PC-9 (cell line): ENCODE results near the gene C20orf202. TPM values are rescaled to one million over a fixed set of nuclear protein-coding genes. Genes with fewer than 3 reads are reported as not detected.

Experiments
- BruUV-seq: library from RNA; stranded (reverse); fragments of 400-500 nt; replicated peaks from 2 replicates; lab custom pipeline; 2021; lab: Mats Ljungman, UMichigan
- CTCF ChIA-PET: fragments of 300-600 bp; sonication (Branson Sonifier 250); formaldehyde crosslinking; loops from one replicate; lab custom pipeline; 2022; ENCODE audit warnings: antibody characterized with exemption; lab: Charles Lee
- POLR2A ChIA-PET: fragments of 300-600 bp; sonication (Branson Sonifier 250); formaldehyde crosslinking; loops from one replicate; lab custom pipeline; 2022; ENCODE audit warnings: antibody characterized with exemption; ENCODE audit not compliant: unreplicated experiment; lab: Charles Lee
- DNase-seq, 2 experiments: peaks; one replicate each; pipeline versions ENCODE4 v3.0.0 to v3.0.0-alpha.2; 2015 to 2022; ENCODE audit warnings: mixed read lengths in 1 of 2
- H2AFZ ChIP-seq: fragments of 200-600 bp; sonication (generic); 2 replicates; pipeline ENCODE4 v1.8.1; 2017; ENCODE audit warnings: antibody characterized with exemption
- H3F3A ChIP-seq: fragments of 200-600 bp; sonication (generic); 2 replicates; pipeline ENCODE4 v1.8.1; 2017; ENCODE audit warnings: antibody characterized with exemption, mild to moderate bottlenecking, low read depth; ENCODE audit not compliant: insufficient read depth
- H3K27ac ChIP-seq: fragments of 200-600 bp; sonication (generic); 2 replicates; pipeline ENCODE4 v1.6.1; 2016; ENCODE audit warnings: mixed run types
- H3K27me3 ChIP-seq: fragments of 200-600 bp; sonication (generic); 2 replicates; pipeline ENCODE4 v1.6.1; 2016; ENCODE audit warnings: low read depth, mixed run types; ENCODE audit not compliant: insufficient read depth
- H3K36me3 ChIP-seq: fragments of 200-600 bp; sonication (generic); 2 replicates; pipeline ENCODE4 v1.6.1; 2016; ENCODE audit warnings: low read depth, mixed run types
- H3K4me1 ChIP-seq: fragments of 200-600 bp; sonication (generic); replicated peaks from 2 replicates; pipeline ENCODE4 v1.6.1; 2016; ENCODE audit warnings: mixed run types; ENCODE audit not compliant: insufficient read depth
- H3K4me2 ChIP-seq: fragments of 200-600 bp; sonication (generic); 2 replicates; pipeline ENCODE4 v1.6.1; 2017; ENCODE audit warnings: mixed run types
- H3K4me3 ChIP-seq: fragments of 200-600 bp; sonication (generic); 2 replicates; pipeline ENCODE4 v1.6.1; 2016; ENCODE audit warnings: mixed run types
- H3K79me2 ChIP-seq: fragments of 200-600 bp; sonication (generic); 2 replicates; pipeline ENCODE4 v1.6.1; 2017; ENCODE audit warnings: low read depth, mixed run types
- H3K9me2 ChIP-seq: fragments of 200-600 bp; sonication (generic); 2 replicates; pipeline ENCODE4 v1.8.1; 2017; ENCODE audit warnings: mild to moderate bottlenecking; ENCODE audit not compliant: insufficient read depth
- H3K9me3 ChIP-seq: fragments of 200-600 bp; sonication (generic); 2 replicates; pipeline ENCODE4 v1.8.1; 2016; ENCODE audit warnings: low read depth; ENCODE audit not compliant: insufficient read depth
- H4K20me1 ChIP-seq: fragments of 200-600 bp; sonication (generic); 2 replicates; pipeline ENCODE4 v1.8.1; 2017; ENCODE audit not compliant: insufficient read depth
- EZH2 ChIP-seq: fragments of 200-600 bp; sonication (generic); IDR thresholded peaks from 2 replicates; pipeline ENCODE4 v1.8.0; 2017; ENCODE audit warnings: antibody characterized with exemption, low read depth
- intact Hi-C: fragments of 100-400 bp; cut with micrococcal nuclease; formaldehyde crosslinking; loops from one replicate; pipeline ENCODE4 v1.10.0; 2022; ENCODE audit not compliant: unreplicated experiment
- total RNA-seq: library from RNA; stranded (reverse); gene quantifications from 2 replicates; pipeline ENCODE4 v1.2.3, GENCODE V29; 2021
- TF ChIP-seq, protein P1 (sequence below): fragments of 200-600 bp; sonication (generic); conservative IDR thresholded peaks from 2 replicates; pipeline ENCODE4 v1.6.1; 2017; ENCODE audit warnings: mixed run types, antibody characterized with exemption, mild to moderate bottlenecking, moderate library complexity

The C20orf202 gene
- total RNA-seq, 1 experiment from 2014 or later, result not detected

- Histone ChIP-seq H3K27me3 (no peaks in the 10 kb centered on the region), H3K79me2 (no peaks in the 10 kb centered on the region), H3K4me3 (no peak overlapping the region), H3K4me1 (no peaks in the 10 kb centered on the region), H3K9me3 (no peaks in the 10 kb centered on the region), H2AFZ (no peak overlapping the region), H3K9me2 (no peaks in the 10 kb centered on the region), H4K20me1 (peaks cover 3% of the 10 kb centered on the region; the same call in 1 of the 2 replicates), H3K4me2 (no peak overlapping the region), H3F3A (no peaks in the 10 kb centered on the region), H3K36me3 (no peaks in the 10 kb centered on the region), H3K27ac (no peak overlapping the region)
- intact Hi-C loops, result no loop called here
- ChIA-PET CTCF (no interaction called here), POLR2A (no interaction called here)
- no peak for TF ChIP-seq EZH2
- TF ChIP-seq, protein P1, sequence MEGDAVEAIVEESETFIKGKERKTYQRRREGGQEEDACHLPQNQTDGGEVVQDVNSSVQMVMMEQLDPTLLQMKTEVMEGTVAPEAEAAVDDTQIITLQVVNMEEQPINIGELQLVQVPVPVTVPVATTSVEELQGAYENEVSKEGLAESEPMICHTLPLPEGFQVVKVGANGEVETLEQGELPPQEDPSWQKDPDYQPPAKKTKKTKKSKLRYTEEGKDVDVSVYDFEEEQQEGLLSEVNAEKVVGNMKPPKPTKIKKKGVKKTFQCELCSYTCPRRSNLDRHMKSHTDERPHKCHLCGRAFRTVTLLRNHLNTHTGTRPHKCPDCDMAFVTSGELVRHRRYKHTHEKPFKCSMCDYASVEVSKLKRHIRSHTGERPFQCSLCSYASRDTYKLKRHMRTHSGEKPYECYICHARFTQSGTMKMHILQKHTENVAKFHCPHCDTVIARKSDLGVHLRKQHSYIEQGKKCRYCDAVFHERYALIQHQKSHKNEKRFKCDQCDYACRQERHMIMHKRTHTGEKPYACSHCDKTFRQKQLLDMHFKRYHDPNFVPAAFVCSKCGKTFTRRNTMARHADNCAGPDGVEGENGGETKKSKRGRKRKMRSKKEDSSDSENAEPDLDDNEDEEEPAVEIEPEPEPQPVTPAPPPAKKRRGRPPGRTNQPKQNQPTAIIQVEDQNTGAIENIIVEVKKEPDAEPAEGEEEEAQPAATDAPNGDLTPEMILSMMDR, result no peak
- DNase-seq, result no peak
- no TSS peak for BruUV-seq
Observed at GRCh38 chr20:1174787-1175186, 28.5 kb upstream of the C20orf202 start.

- Histone ChIP-seq H3K4me2 (no peak overlapping the region), H3K9me3 (no peaks in the 10 kb centered on the region), H4K20me1 (no peaks in the 10 kb centered on the region; the same call in 1 of the 2 replicates), H3K9me2 (no peaks in the 10 kb centered on the region), H3K27me3 (no peaks in the 10 kb centered on the region), H3K79me2 (no peaks in the 10 kb centered on the region), H3K4me3 (no peak overlapping the region), H3K36me3 (no peaks in the 10 kb centered on the region), H3K27ac (no peak overlapping the region), H3F3A (no peaks in the 10 kb centered on the region), H2AFZ (no peak overlapping the region), H3K4me1 (no peaks in the 10 kb centered on the region)
- TF ChIP-seq EZH2, result no peak
- TF ChIP-seq, protein P1, result no peak
- POLR2A ChIA-PET, result no interaction called here
- intact Hi-C loops, result no loop called here
- DNase-seq, result peak in 1 of 2 experiments; percentile 24
- CTCF ChIA-PET, result no interaction called here
- BruUV-seq, result no TSS peak
Observed at GRCh38 chr20:1177680-1178079, 25.6 kb upstream of the C20orf202 start.

GRCh38 chr20:1178103-1178502, 25.2 kb upstream of the C20orf202 start:
- Histone ChIP-seq H3F3A (no peaks in the 10 kb centered on the region), H4K20me1 (no peaks in the 10 kb centered on the region; the same call in 1 of the 2 replicates), H3K36me3 (no peaks in the 10 kb centered on the region), H3K4me3 (no peak overlapping the region), H3K4me1 (no peaks in the 10 kb centered on the region), H3K9me3 (no peaks in the 10 kb centered on the region), H3K27me3 (no peaks in the 10 kb centered on the region), H2AFZ (no peak overlapping the region), H3K79me2 (no peaks in the 10 kb centered on the region), H3K27ac (no peak overlapping the region), H3K4me2 (no peak overlapping the region), H3K9me2 (no peaks in the 10 kb centered on the region)
- POLR2A ChIA-PET, result no interaction called here
- TF ChIP-seq, protein P1, result no peak
- no peak for TF ChIP-seq EZH2
- BruUV-seq, result no TSS peak
- intact Hi-C loops, result no loop called here
- CTCF ChIA-PET, result no interaction called here
- DNase-seq, result no peak
